ENCODE measurements around the gene OR51A2. TPM values are rescaled to one million over a fixed set of nuclear protein-coding genes. Genes with fewer than 3 reads are reported as not detected.

Gene OR51A2
- total and polyA plus RNA-seq, 10 of the 15 experiments (the other 5 are each of a cell fraction or from before 2014, with no cell fraction given): not detected

GRCh38 chr11:4932751-4933150 is 22.8 kb downstream of the OR51A2 start:
- no TSS peak for BruUV-seq (replicated peaks)
- Histone ChIP-seq H3K4me1 (ENCODE audit: control insufficient read depth, insufficient read depth, low read length) (no peaks in the 10 kb centered on the region), H3K27me3 (replicated peaks in 1 of 2; ENCODE audit: control insufficient read depth in 2 of 2, insufficient read depth in 2 of 2, low read length in 1 of 2) (no peaks in the 10 kb centered on the region), H3K79me2 (ENCODE audit: control insufficient read depth, insufficient read depth, low read length) (no peaks in the 10 kb centered on the region), H4K20me1 (ENCODE audit: control insufficient read depth, insufficient read depth) (no peaks in the 10 kb centered on the region), H3K9me3 (replicated peaks; ENCODE audit: control insufficient read depth, insufficient read depth, low read length) (no peaks in the 10 kb centered on the region), H2AFZ (ENCODE audit: control insufficient read depth, low read depth, low read length) (no peak overlapping the region), H3K4me3 (no peak overlapping the region), H3K9ac (ENCODE audit: control insufficient read depth, insufficient read depth, low read length) (no peak overlapping the region), H3K4me2 (ENCODE audit: control insufficient read depth, insufficient read depth) (no peak overlapping the region), H3K27ac (ENCODE audit: control insufficient read depth, insufficient read depth) (no peak overlapping the region), H3K36me3 (ENCODE audit: control insufficient read depth in 2 of 2, insufficient read depth in 2 of 2, low read length in 1 of 2) (no peaks in the 10 kb centered on the region)
- intact Hi-C loops (cut with micrococcal nuclease; ENCODE audit: unreplicated experiment): no loop called here
- ChIA-PET RAD21 (ENCODE audit: unreplicated experiment) (no interaction called here), SMC1A (ENCODE audit: uncharacterized antibody, unreplicated experiment) (interaction anchor here (1.9 kb wide), 1 partner anchor 16 kb away, joined by 7 read pairs; no protein-coding TSS in a partner anchor), POLR2A (interaction anchor here (0.7 kb wide), 1 partner anchor 33 kb away, joined by 3 read pairs; no protein-coding TSS in a partner anchor), CTCF (interaction anchor here (0.6 kb wide), 1 partner anchor 72 kb away, joined by 3 read pairs; no protein-coding TSS in a partner anchor)
- no peak for ATAC-seq
- WGBS (ENCODE audit: insufficient coverage, insufficient replicate concordance, low lambda C conversion rate, missing lambda C conversion rate): 36% methylated on average over 4 of the region's 4 CpGs
- FAIRE-seq: no peak
- DNase-seq (ENCODE audit: low read depth, low spot score): no peak
- in situ Hi-C loops (cut with MboI): no loop called here
- TF ChIP-seq ZNF207 (IDR thresholded peaks at IDR 0.05; ENCODE audit: borderline replicate concordance): no peak
- no peak for TF ChIP-seq POLR2A (IDR thresholded peaks at IDR 0.05; ENCODE audit: low read depth, low read length)
- TF ChIP-seq BACH1 (IDR thresholded peaks at IDR 0.05; ENCODE audit: borderline replicate concordance): no peak
- TF ChIP-seq, protein P1, sequence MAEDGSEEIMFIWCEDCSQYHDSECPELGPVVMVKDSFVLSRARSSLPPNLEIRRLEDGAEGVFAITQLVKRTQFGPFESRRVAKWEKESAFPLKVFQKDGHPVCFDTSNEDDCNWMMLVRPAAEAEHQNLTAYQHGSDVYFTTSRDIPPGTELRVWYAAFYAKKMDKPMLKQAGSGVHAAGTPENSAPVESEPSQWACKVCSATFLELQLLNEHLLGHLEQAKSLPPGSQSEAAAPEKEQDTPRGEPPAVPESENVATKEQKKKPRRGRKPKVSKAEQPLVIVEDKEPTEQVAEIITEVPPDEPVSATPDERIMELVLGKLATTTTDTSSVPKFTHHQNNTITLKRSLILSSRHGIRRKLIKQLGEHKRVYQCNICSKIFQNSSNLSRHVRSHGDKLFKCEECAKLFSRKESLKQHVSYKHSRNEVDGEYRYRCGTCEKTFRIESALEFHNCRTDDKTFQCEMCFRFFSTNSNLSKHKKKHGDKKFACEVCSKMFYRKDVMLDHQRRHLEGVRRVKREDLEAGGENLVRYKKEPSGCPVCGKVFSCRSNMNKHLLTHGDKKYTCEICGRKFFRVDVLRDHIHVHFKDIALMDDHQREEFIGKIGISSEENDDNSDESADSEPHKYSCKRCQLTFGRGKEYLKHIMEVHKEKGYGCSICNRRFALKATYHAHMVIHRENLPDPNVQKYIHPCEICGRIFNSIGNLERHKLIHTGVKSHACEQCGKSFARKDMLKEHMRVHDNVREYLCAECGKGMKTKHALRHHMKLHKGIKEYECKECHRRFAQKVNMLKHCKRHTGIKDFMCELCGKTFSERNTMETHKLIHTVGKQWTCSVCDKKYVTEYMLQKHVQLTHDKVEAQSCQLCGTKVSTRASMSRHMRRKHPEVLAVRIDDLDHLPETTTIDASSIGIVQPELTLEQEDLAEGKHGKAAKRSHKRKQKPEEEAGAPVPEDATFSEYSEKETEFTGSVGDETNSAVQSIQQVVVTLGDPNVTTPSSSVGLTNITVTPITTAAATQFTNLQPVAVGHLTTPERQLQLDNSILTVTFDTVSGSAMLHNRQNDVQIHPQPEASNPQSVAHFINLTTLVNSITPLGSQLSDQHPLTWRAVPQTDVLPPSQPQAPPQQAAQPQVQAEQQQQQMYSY (CRISPR knock-in tag; IDR thresholded peaks at IDR 0.05): no peak
- TF ChIP-seq TBL1XR1 (IDR thresholded peaks at IDR 0.05; ENCODE audit: low read depth, low read length): no peak
- TF ChIP-seq RELA (IDR thresholded peaks at IDR 0.05; ENCODE audit: borderline replicate concordance, partially characterized antibody): no peak
- TF ChIP-seq RAD51 (IDR thresholded peaks at IDR 0.05): no peak
- no peak for TF ChIP-seq SPI1 (IDR thresholded peaks at IDR 0.05; ENCODE audit: borderline replicate concordance, insufficient read depth, low read depth, low read length)
- TF ChIP-seq ZNF217 (IDR thresholded peaks at IDR 0.05): no peak
- no peak for TF ChIP-seq ATF7 (IDR thresholded peaks at IDR 0.05; ENCODE audit: low read depth)
- no peak for TF ChIP-seq TCF3 (IDR thresholded peaks at IDR 0.05; ENCODE audit: borderline replicate concordance, insufficient read depth, low read depth, low read length)
- no peak for TF ChIP-seq ZBED1 (IDR thresholded peaks at IDR 0.05; ENCODE audit: borderline replicate concordance)
- TF ChIP-seq RBBP5 (conservative IDR thresholded peaks at IDR 0.05): no peak
- no peak for TF ChIP-seq ZNF384 (IDR thresholded peaks at IDR 0.05; ENCODE audit: borderline replicate concordance, low read depth, low read length)
- TF ChIP-seq POU2F2 (IDR thresholded peaks at IDR 0.05; ENCODE audit: borderline replicate concordance, low read depth, low read length): no peak
- TF ChIP-seq WRNIP1 (IDR thresholded peaks at IDR 0.05; ENCODE audit: borderline replicate concordance, low read depth, low read length): no peak
- TF ChIP-seq, protein P2, sequence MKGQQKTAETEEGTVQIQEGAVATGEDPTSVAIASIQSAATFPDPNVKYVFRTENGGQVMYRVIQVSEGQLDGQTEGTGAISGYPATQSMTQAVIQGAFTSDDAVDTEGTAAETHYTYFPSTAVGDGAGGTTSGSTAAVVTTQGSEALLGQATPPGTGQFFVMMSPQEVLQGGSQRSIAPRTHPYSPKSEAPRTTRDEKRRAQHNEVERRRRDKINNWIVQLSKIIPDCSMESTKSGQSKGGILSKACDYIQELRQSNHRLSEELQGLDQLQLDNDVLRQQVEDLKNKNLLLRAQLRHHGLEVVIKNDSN (IDR thresholded peaks at IDR 0.05; ENCODE audit: borderline replicate concordance, extremely low read length, insufficient read depth, low read depth, low read length): no peak
- no peak for TF ChIP-seq ZBTB40 (IDR thresholded peaks at IDR 0.05; ENCODE audit: borderline replicate concordance)
